GM19240 (cell line): ENCODE data around the gene SIGLECL1.

ENCODE experiments used
- DNase-seq: peaks from one replicate; pipeline ENCODE4 v3.0.0; 2011; ENCODE audit warnings: low spot score; ENCODE audit not compliant: insufficient read length

Gene SIGLECL1

DNA sequence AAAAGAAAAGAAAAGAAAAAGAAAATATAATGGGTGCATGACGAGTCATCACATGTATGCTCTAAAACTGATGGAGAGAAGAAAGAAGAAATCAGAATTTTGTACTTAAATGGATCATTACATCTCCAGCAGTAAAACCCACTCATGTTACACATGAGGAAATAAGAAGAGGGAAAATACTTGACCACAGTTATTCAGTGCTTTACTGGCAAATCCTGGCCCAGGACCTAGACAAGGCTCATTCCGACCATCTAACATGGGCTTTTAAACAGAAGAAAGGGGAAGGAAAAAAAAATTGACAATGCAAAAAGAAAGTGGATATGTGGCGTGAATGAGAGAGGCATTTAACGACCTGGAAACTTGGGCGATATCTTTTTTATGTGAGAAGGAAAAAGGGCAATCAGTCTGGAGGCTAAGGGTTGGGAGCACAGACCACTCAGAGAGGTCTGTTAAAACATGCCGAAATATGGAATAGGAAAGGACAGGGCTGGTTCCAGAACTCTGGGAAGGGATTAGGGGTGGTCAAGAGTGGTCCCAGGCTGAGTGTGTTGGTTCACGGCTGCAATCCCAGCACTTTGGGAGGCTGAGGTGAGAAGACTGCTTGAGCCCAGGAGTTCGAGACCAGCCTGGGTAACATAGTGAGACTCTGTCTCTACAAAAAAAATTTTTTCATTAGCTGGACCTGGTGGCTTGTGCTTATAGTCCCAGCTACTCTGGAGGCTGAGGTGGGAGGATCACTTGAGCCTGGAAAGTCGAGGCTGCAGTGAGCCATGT, 1.6 kb downstream of the SIGLECL1 start:
- DNase-seq, result no peak

DNA sequence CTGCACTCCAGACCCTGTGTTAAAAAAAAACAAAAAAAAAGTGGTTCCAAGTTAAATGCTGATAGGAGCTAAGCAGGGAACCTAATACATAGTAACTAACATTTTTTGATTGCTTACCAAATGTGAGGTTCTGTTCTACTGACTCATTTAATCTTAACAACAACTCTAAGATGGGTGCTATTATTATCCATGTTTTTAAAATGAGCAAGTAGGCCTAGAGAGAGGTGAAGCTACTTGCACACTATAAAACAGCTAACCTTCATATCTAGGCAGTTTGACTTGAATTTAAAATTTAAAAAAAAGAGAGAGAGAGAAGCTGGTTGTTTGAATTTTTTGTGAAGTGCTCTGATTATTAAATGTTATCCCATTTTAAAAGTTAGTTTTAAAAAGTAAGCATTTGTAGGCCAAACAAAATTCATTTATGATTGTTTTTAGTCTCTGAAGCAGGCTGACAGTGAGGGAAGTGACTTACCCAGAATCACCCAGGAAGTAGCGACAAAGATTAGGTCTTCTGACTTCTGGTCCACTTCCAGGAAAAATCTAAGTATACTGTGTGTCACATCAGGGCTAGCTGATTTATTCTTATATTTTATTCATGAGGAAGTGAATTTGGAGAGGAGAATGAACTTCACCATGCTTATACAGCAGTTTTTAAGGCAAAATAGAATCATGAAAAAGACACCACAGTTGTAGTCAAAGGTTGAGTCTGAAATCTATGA, 2.4 kb downstream of the SIGLECL1 start:
- DNase-seq, result no peak

DNA sequence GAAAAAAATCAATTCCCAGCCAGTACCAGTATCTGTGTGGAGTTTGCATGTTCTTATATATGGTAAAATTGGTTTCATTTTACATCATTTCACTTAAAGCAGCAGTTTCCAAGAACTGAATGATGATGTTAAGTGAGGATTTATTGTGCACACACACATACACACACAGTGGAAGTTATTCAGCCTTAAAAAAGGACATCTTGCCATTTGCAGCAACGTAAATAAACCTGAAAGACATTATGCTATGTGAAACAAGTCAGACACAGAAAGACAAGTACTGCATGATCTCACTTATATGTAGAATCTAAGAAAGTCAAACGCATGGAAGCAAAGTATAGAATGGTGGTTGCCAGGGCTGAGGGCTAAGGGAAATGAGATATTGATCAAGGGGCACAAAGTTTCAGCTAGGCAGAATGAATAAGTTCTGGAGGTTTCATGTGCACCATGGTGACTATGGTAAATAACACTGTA, 5.3 kb downstream of the SIGLECL1 start:
- no peak for DNase-seq

DNA sequence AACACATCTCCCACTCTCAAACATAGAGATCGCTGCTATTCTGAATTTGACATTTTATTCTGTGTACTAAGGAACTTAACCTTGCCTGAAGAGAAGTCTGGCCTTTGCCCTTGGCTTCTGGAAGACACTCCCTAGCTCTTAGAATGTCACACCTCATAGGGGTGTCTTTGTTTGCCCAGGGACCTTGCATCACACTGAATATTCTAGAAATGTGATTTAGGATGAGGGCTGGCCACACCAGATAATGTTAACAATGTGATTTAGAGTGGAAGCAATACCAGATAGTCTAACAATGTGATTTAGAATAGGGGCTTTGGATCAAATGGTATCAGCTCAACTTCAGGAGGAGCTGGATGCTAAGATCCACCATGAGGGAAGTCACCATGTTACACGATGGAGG, 6.6 kb downstream of the SIGLECL1 start:
- DNase-seq, result no peak

DNA sequence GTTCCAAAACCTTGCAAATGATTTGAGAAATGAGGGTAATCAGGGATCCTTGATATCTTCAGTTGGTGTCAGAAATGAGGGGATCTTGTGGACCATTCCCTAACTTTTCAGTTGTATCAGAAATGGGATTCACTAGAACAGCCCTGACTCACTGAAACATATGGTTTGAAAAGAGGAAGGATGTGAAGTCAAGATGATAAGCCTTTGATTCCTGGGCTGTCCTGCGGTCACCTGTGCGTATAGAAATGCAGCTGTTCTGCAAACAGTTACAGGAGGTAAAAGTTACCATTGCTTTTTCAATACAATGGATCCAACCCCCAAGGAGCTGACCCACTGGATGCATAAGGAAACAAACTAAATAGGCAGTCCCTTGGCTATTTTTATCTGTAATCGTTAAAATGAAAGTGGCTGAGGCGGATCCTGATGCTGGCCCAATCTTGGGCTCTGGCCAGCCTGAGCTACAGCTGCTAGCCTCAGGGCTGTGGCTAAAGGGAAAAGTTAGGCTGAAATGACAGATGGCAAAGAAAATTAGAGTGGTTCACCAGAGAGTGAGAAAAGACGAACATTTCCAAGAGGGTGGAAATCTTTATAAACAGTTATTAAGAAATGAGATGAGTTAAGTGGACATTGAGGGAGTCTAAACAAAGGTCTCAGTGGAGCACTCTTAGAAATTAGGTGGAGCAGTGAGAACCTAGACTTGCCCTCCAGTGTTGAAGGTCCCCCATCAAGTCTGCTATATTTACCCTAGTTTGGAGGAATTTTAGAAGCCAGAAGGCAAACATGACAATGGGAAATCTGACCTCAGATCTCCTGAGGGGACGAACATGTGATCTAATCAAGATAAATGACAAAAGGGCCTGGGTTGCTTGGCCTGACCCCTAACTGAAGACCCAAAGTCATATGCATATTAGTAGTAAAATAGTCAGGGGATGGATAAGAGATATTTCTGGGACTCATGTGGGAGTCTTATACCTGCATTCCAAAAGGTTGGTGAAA, 7.6 kb downstream of the SIGLECL1 start:
- DNase-seq, result no peak

DNA sequence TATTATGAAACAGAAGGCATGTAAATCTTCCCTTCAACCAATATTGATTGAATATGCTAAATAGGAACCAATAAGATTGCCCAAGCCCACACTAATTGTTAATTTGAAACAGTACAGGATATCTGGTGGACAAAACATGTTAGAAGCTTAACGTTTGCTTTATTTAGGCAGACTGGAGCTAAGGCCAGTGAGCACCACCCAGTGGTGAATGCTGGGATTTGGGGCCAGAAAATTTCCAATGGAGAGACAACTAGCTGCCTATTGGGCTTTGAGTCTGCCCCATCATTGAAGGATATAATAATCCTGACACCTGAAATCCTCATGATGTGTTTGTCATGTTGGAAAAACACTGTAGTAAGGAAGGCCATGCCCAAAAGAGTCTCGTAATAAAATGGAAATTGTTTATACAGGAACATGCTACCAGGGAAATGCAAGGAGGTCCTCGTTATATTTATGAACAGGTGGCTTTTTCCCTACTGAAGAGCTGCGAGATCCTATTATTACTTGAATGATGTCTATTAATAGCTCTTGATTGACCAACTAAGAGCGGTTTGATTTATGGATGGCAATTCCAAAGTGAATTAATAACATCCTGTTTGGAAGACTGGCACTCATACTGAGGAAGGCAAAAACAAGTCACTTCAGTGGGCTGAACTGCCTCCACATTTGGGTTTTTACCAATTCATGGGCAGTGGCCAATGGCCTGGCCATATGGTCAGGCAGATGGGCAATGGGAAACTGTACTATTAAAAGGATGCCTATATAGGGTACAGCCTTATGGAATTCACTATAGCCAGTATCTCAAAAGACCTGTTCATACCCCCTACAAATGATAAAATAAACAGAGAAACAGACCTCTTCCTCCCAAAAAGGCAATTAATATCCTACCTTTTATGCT, 8.7 kb downstream of the SIGLECL1 start:
- DNase-seq, result peak; percentile 32

DNA sequence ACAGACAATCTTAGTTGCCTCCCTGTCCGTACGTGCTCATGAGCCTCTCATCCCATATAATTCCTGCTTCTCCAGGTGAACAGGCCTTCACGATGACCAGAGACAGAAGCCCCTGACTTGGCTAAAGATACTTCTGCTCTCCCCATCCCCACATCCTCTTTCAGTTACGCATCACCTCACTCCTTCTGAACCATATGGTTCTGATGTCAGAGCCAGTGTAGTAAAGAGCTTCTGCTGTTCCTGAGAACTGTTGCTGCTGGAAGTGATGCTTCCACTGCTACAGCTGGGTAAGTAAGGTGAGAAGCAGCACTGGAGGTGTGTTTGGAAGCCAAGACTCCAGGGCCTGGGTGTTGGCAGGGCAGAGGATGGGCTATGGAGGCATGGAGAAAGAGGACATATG, 12.9 kb downstream of the SIGLECL1 start:
- DNase-seq, result no peak

DNA sequence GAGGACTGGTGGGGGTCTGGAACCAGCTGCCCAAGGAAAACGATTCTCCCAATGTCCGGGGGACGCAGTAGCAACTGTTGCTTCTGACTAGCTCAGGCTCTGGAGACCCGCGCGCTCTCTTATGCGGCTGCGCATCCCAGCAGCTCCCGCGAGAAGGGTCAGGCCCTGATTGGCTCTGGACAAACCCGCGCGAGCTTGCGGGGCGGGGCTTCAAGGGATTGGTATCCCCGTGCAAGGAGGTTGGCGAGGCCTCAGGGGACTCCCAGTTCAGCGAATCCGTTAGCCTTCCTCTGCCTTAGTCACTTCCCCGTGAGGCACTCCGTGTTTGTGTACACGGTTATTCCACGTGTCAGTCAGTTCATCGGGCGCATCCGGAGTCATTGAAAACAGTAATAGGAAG, 20.2 kb downstream of the SIGLECL1 start:
- DNase-seq, result no peak

DNA sequence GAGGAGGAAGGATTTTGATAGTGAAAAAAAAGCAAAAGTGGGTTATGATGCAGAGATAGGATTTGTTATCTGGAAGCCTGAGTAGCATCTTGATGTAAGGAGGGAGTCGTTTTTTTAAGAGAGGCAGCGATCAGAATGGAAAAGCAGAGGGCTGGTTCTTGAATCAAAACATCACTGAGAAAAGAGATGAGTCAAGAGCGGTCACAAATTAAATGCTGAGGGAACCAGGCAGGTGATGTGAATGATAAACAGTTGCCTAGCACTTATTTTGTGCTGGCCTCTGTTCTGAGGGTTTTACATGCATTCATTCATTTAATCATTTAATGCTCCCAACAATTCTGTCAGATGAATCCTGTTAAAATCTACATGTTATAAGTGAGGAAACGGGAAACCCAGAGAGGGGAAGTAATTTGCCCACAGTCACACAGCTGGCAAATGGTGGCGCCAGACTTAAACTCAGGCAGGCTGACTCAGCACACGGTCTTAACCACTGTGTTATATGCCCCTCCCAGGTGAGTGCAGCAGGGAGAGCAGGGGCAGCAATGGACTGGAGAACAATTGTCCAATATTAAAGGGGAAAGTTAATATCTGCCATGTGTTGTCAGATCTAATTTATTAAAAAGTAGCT, 21.4 kb downstream of the SIGLECL1 start:
- no peak for DNase-seq

DNA sequence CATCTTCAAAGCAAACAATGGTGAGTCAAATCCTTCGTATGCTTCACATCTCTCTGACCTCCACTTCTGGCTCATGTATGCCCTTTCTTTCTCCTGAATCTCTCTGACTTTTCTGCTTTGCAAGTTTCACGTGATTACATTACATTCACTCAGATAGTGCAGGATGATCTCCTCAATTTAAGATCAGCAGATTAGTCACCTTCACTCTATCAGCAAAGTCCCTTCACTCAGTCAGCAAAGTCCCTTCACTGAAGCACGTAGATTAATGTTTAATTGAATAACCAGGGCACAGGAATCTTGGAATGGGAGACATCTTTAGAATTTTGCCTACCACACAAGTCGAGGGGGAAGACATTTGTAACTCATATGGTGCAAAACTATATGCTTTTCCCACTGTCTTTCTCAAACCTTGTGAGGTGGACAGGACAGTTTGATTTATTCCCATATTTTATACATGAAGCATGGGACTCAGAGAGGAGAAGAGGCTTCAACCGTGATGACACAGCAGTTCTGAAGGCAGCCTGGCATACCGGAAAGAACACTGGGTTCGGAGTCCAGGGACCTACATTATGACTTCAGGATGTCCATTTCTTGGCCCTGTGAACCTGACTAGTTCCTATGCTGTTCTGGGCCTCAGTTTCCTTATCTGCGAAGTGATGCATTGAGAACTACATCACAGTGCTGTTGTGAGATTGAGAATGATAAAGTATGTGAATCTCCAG, 23.3 kb downstream of the SIGLECL1 start:
- no peak for DNase-seq

DNA sequence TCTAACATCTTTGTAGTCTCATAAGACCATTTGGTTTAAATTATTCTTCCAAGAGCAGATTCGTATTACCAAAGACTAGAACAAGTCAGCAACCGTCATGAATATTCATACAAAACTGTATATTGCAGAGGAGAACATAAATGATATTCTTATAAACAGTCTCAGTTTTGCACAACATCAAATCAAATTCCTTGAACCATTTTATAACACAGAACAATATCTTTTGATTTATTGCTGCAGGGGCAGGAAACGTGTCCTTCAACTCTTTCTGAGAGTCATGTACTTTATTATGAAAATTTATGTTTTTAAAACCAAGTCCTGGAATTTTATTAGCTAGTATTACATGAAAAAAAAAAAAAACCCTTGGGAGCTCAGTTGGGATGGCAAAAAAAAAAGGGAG, 26.2 kb downstream of the SIGLECL1 start:
- DNase-seq, result no peak

DNA sequence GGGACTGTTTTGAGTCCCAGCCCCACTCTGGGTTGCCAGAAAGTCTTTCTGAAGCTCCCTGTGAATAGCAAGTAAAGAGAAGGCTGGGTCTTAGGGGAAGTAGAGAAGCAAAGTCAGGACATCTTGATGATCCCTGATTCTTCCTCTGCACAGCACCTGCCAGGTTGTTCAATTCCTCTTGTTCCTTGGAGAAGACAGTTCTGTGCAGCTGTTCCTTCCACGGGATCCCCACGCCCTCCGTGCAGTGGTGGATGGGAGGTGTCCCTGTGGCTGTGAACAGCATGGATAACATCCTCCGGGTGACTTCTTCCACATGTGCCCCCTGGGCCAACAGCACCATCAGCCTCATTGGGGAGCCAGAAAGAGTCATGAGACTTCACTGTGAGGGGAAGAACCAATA, 31.5 kb downstream of the SIGLECL1 start:
- no peak for DNase-seq

DNA sequence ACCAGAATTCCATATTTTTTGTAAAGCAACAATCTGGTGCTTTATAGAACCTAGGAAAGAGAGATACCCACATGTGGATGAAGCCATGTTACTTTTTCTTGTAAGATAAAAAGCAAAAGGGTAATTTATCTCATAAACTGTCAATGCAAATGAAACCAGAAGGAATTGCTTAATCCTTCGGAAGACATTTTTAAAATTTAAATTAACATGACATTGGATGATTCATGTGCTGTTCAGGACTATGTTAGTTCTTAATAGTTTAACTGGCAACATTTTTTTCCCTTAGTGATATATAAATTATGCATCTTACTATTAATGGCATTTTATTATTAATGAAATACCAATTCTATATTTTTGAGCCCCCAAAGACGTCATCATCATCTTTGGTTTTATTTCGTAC, 34.8 kb downstream of the SIGLECL1 start:
- no peak for DNase-seq

DNA sequence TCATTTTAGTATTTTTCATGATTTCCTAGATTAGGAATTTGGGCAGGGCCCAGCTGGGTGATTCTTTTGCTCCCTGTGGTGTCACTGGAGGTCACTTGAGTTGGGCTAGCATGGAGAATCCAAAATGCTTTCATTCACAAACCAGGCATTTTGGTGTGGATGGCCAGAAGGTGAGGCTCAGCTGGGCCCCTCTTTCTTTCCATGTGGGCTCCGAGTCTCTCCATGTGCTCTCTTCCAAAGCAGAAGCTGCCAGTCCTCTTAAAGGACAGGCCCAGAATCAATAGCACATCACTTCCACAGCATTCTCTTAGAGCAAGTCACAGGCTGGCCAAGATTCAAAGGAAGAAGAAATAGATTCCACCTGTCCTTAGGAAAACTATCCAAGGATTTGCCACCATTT, 38.8 kb downstream of the SIGLECL1 start:
- no peak for DNase-seq

DNA sequence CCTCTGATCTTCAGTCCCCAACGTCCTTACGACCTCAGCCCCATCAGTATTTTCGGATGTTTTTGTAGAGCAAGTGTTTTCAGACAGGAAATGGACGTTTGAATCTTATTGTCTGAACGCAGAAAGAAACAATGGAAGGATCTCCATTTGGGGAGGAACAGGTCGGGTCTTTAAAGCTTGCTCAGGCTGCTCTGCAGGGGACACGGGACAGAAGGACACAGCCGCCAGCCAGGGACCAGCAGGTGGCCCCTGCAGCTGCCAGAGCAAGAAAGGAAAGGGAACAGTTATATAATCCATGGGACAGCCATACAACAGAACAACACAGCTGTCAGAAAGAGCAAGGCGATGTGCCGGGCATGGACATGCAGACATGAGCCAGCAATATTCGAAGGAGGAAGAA, 42.1 kb downstream of the SIGLECL1 start:
- no peak for DNase-seq

DNA sequence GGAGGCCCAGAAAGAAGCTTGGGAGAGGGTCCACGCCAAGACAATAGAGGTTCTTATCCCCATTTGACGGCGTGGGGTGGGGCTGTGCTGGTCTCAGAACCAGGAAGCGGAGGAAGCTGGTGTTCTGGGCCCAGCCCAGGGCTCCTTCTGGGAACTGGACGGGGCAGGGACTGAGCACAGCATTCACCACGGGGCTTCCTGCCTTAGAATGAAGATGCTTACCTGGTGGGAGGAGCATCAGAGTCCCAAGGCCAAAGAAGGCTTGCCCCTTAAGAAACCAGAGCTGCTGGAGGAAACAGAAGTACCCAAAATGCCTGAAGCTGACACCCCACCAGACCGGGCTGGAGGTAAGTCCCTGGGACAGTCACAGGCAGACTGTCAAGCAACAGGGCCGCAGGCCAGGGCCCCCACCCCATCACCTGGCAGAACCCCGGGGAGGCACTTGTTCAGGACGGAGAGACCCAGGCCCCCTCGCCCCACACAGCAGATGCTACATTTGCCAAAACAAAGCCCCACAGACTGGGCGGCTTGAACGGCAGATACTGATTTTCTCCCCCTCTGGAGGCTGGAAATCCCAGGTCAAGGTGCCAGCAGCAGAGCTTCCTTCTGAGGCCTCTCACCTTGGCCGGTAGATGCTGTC, 42.8 kb downstream of the SIGLECL1 start:
- DNase-seq, result no peak

DNA sequence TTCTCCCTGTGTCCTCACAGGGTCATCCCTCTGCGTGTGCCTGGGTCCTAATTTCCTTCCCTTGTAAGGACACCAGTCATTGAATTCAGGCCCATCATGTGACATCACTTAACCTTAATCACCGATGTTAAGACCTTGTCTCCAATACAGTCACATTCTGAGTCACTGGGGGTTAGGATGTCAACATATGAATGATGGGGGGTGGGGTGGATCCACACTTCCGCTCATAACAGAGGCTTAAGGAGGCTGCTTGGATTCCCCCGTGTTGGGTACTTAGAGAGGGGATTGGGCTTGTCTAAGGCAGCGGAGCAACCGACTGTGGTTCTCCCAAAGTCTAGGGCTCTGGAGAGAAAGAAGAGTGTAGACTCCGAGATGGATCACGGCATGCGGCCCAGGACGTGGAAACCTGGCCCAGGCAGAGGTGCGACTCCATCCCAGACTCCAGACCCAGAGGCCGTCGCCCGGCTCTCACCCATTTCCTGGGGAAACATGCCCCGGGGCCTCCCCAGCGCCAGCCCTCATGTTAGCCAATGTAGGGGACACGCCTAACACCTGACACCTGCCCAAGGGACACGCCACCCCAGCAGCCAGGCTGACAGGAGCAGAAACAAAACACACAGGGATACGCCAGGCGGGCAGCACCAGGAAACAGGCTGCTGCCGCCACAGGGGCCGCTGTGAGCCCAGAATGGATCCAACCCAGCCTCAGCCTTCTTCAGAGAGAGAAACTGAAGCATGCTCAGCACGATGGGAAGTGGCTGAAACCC, 43.5 kb downstream of the SIGLECL1 start:
- DNase-seq, result no peak

DNA sequence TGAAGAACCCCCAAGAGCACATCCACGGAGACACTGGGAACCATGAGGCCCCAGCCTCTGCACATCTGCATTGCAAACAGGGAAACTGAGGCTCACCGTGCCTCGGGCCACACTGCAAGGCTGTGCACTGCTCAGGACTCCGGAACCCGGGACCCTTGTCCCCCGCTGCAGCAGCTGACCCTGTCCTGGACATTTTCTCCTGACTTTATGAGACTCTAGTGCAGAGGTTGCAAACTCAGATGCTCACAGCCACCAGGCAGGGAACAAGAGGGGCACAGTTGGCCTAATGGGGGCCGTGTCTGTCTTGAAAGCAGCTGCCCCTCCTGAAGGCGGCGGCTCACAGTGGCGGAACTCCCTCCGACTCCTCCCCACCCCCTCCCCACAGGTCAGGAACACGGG, 44.1 kb downstream of the SIGLECL1 start:
- DNase-seq, result no peak
